HG03558 (cell line): Measurements from ENCODE around the gene PADI3.

Experiments
- ATAC-seq: cut with Tn5 transposase; IDR thresholded peaks from one replicate; pipeline ENCODE4 v1.9.1; 2021; ENCODE audit warnings: moderate number of reproducible peaks; ENCODE audit not compliant: unreplicated experiment; ENCODE audit errors: extremely low read depth

PADI3 gene

GRCh38 chr1:17292299-17293160 lies 43.6 kb downstream of the PADI3 start:
- ATAC-seq = no peak

GRCh38 chr1:17293681-17294425 lies 45.0 kb downstream of the PADI3 start:
- ATAC-seq = no peak

DNA sequence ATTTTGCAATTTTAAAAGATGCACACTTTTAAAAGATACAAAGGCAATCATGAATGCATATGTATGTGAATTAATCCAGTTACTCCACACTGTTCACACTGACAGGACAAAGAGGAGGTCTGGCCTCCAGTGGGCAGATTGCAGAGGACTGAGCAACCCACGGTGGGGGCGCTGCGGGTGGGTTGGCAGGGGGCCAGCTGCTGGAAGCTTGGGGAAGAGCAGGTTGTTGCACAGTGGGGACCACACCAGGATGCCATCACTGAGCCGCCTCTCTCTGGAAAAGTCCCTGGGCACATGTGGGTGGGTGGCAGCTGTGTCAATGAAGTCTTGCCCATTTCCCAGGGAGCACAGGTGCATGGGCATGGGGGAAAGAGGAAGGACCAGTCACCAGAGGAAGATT lies 46.4 kb downstream of the PADI3 start:
- ATAC-seq = no peak

- ATAC-seq = no peak
Observed at GRCh38 chr1:17296086-17296485, 47.2 kb downstream of the PADI3 start.

GRCh38 chr1:17297991-17298390 lies 49.1 kb downstream of the PADI3 start:
- no peak for ATAC-seq

DNA sequence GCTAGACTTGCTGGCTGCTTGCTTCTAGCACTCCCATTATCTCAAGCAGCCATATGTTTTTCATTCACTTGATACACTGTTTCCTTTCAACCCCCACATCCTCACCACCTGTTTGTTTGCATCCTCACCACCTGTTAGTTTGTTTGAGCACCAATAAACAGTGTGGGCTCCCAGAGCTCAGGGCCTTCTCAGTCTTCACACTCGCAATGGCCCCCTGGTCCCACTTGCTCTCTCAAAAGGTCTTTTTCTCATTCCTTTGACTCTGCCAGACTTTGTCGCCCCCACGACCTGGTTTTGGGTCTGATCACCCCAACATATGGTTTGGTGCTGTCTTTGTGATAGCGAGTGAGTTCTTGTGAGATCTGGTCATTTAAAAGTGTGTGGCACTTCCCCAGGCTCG lies 52.9 kb downstream of the PADI3 start:
- no peak for ATAC-seq

GRCh38 chr1:17304151-17304825 lies 55.4 kb downstream of the PADI3 start:
- no peak for ATAC-seq

- no peak for ATAC-seq
Observed at GRCh38 chr1:17304826-17305175, 55.9 kb downstream of the PADI3 start.

DNA sequence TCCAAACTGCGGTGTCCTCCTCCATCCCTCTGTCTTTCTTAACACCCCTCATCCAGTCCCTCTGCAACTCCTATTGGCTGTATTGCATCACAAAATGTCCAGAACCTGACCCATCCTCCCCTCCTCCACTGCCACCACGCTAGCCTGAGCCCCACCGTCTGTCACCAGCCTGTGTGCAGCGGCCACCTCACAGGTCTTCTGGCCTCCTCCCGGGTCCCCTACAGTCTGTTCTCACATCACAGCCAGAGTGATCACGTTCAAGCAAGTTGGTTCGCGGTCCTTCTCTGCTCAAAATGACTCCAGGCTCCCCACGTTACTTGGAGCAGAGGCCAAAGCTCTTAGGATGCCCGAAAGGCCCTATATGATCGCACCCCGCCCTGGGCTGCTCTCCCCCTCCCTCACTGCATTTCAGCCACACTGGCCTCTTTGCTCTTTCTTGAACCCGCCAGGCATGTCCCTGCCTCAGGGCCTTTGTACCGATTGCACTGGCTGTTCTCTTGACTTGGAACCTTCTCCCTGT lies 56.7 kb downstream of the PADI3 start:
- no peak for ATAC-seq

- ATAC-seq = no peak
Observed at GRCh38 chr1:17306407-17306806, 57.5 kb downstream of the PADI3 start.

DNA sequence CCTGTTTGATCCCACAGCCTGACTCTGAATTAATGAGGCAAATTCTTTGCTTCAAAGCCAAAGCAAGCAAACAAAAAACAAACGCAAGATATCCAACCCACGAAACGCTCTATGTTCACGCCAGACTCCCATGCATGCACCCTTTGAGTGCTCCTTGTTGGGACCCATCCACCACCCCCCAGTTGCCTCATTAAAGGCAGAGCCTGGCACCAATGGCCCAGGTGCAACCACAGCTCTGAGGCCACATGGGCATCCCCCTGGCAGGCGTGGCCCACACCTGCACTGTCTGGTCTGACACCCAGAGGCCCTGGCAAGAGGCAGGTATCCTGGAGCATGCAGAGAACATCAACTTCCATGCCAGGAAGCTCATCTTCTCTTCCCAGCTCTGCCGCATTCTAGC lies 58.0 kb downstream of the PADI3 start:
- ATAC-seq = no peak

GRCh38 chr1:17307329-17307728 lies 58.4 kb downstream of the PADI3 start:
- no peak for ATAC-seq

GRCh38 chr1:17307946-17308345 lies 59.0 kb downstream of the PADI3 start, which contains the start of gene PADI4:
TSS of gene PADI4 (plus strand) at chr1:17308197. CDS start at chr1:17308223, 26 bp downstream.
- ATAC-seq = no peak

DNA sequence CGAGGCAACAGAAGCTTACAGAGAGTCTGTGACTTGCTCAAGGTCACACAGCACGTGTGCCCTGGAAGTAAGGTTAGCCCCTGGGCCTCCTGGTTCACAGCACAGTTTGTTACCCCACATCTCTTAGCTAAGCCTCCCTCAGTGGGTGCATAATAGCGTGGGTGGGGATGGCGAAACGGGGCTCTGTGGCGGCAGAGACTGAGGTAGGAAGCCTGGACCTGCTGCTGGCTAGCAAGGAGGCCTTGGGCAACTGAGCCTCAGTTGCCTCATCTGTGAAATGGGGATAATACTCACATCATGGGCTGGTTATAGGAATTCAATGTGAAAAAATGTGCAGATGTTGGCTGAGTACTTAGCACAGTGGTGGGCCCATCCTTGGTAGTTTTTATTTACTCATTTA lies 59.7 kb downstream of the PADI3 start:
- no peak for ATAC-seq

DNA sequence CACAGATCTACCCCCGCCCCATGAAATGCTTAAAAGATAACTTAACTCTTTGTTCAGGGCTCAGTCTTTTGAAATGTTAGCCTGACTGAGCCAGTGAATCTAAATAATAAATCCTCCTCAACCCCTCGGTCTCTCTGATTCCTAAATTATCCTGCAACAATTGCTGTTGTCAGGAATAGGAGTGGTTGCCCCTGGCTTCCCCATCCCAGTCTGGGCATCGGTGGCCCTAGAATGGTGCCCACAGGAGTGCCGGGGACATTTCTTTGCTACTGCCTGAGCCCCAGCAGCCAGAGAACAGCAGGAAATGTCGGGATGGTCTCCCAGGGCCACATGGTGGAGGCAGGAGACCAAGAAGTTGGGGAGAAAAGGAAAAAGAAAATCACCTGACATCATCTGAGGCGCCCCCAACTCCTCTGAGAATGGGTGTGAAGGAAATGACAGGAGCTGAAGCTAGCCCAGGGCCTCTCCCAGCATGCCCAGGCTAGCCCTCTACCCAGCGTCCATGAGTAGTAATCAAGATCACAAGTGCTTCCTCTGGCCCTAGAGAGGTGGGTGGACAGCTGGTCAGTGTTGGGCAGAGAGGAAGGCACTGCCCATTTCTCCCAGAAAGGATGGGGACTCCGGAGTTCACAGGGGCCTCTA lies 60.6 kb downstream of the PADI3 start:
- ATAC-seq = no peak

GRCh38 chr1:17310068-17310640 lies 61.3 kb downstream of the PADI3 start:
- ATAC-seq = no peak

- ATAC-seq = no peak
Observed at GRCh38 chr1:17313530-17314309, 64.8 kb downstream of the PADI3 start.

- ATAC-seq = no peak
Observed at GRCh38 chr1:17314491-17314971, 65.6 kb downstream of the PADI3 start.

- no peak for ATAC-seq
Observed at GRCh38 chr1:17315542-17316130, 66.7 kb downstream of the PADI3 start.
